Measurements from ENCODE around the gene AK2.
"Not testable (repeated sequence)": the region's sequence is repeated elsewhere in the genome, so short reads cannot be mapped to it uniquely, and the experiment has no call there.

The AK2 gene

GRCh38 chr1:33001282-33001681, 35.4 kb downstream of the AK2 start:
- no peak for FAIRE-seq
- no peak for DNase-seq (ENCODE audit: low spot score)

GRCh38 chr1:33000427-33001026, 36.2 kb downstream of the AK2 start:
- FAIRE-seq (no peak), DNase-seq (ENCODE audit: low spot score) (no peak)

GRCh38 chr1:32998997-32999396, 37.7 kb downstream of the AK2 start:
- DNase-seq (ENCODE audit: low spot score) (no peak), FAIRE-seq (no peak)

- DNase-seq (ENCODE audit: low spot score) = no peak
- FAIRE-seq = no peak
Observed at GRCh38 chr1:32998064-32998463, 38.6 kb downstream of the AK2 start.

- no peak for FAIRE-seq
- DNase-seq (ENCODE audit: low spot score) = peak; percentile 70
Observed at GRCh38 chr1:32997381-32997891, 39.2 kb downstream of the AK2 start.

- DNase-seq (ENCODE audit: low spot score); FAIRE-seq: not testable (repeated sequence)
Observed at GRCh38 chr1:32993324-32993636, 43.4 kb downstream of the AK2 start.

- FAIRE-seq = peak; percentile 86
- peak; percentile 89 for DNase-seq (ENCODE audit: low spot score)
Observed at GRCh38 chr1:32992489-32993323, 44.0 kb downstream of the AK2 start.

- DNase-seq (ENCODE audit: low spot score) = no peak
- FAIRE-seq = no peak
Observed at GRCh38 chr1:32991819-32992488, 44.7 kb downstream of the AK2 start.

- FAIRE-seq (no peak), DNase-seq (ENCODE audit: low spot score) (no peak)
Observed at GRCh38 chr1:32991386-32991785, 45.3 kb downstream of the AK2 start.

GRCh38 chr1:32990887-32991286, 45.8 kb downstream of the AK2 start:
- no peak for DNase-seq (ENCODE audit: low spot score)
- no peak for FAIRE-seq

GRCh38 chr1:32989160-32990050, 47.3 kb downstream of the AK2 start:
- DNase-seq (ENCODE audit: low spot score) = peak; percentile 75
- FAIRE-seq = peak; percentile 88

- DNase-seq (ENCODE audit: low spot score) (no peak), FAIRE-seq (no peak)
Observed at GRCh38 chr1:32988665-32989064, 48.0 kb downstream of the AK2 start.

- no peak for FAIRE-seq
- DNase-seq (ENCODE audit: low spot score) = no peak
Observed at GRCh38 chr1:32985226-32985625, 51.5 kb downstream of the AK2 start.

- DNase-seq (ENCODE audit: low spot score) (no peak), FAIRE-seq (no peak)
Observed at GRCh38 chr1:32984455-32985171, 52.1 kb downstream of the AK2 start.

GRCh38 chr1:32984090-32984454, 52.6 kb downstream of the AK2 start:
- DNase-seq (ENCODE audit: low spot score) (no peak), FAIRE-seq (no peak)

GRCh38 chr1:32983020-32983419, 53.7 kb downstream of the AK2 start:
- no peak for DNase-seq (ENCODE audit: low spot score)
- no peak for FAIRE-seq

- peak; percentile 93 for FAIRE-seq
- DNase-seq (ENCODE audit: low spot score) = peak; percentile 96
Observed at GRCh38 chr1:32981003-32981901, 55.4 kb downstream of the AK2 start.

GRCh38 chr1:32980080-32980479, 56.6 kb downstream of the AK2 start:
- DNase-seq (ENCODE audit: low spot score) (no peak), FAIRE-seq (no peak)

GRCh38 chr1:32978854-32979253, 57.8 kb downstream of the AK2 start:
- FAIRE-seq (no peak), DNase-seq (ENCODE audit: low spot score) (no peak)
